ENCODE measurements around the gene ENDOV. TPM values are rescaled to one million over a fixed set of nuclear protein-coding genes. Genes with fewer than 3 reads are reported as not detected.

ENDOV gene
- total RNA-seq, result 10 to 100 TPM in 1 of 2 donors, 1 to 10 TPM in 1; 8.3 to 17.5 TPM

DNA sequence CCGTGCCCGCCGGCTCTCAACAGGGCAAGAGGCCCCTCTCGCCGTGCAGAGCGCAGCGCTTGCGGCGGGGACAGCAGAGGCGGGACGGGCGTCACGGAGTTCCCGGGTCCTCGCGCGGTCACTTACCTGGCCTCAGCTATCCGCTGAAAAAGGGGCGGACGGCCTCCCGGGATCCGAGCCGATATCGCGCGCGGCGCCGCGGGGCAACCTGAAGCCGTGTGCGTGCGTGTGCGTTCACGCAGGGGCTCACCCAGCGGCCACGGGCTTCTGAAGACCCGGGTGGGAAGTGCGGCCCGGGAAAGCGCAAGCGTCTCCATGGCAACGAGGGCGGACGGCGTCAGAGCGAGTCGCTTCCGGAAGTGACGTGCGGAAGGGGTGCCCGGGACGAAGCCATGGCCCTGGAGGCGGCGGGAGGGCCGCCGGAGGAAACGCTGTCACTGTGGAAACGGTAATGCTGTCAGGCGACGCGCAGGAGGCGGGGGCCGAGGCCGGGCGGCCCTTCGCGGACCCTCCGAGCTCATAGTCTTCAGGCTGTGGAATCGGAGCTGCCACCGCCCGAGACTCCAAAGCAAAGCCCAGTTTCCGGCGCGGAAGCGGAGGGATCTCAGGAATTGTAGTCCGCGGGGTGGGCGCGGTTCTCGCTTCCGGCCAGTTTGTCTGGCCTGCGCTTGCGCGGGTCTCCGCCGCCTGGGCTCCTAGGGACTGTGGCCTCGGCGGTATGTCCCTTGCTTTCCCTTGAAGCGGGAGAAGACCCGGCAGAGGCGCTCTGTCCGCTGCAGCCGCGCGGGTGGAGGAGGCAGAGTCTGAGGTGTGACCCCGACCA, at the start of gene ENDOV:
ENDOV (plus strand) TSS at position 365 of the 823 bp plus-strand sequence; CDS start at position 393, 28 bp downstream.
- peak; percentile 22 to 75 (median 69) for TF ChIP-seq POLR2A (IDR thresholded peaks at IDR 0.05)
- TF ChIP-seq, protein P1, sequence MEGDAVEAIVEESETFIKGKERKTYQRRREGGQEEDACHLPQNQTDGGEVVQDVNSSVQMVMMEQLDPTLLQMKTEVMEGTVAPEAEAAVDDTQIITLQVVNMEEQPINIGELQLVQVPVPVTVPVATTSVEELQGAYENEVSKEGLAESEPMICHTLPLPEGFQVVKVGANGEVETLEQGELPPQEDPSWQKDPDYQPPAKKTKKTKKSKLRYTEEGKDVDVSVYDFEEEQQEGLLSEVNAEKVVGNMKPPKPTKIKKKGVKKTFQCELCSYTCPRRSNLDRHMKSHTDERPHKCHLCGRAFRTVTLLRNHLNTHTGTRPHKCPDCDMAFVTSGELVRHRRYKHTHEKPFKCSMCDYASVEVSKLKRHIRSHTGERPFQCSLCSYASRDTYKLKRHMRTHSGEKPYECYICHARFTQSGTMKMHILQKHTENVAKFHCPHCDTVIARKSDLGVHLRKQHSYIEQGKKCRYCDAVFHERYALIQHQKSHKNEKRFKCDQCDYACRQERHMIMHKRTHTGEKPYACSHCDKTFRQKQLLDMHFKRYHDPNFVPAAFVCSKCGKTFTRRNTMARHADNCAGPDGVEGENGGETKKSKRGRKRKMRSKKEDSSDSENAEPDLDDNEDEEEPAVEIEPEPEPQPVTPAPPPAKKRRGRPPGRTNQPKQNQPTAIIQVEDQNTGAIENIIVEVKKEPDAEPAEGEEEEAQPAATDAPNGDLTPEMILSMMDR (IDR thresholded peaks at IDR 0.05), result peak in 2 of 7 experiments; percentile 1
- H3K27me3 ChIP-seq, result no peaks in the 10 kb centered on the region
- H3K4me1 ChIP-seq, result peaks cover 33% of the 10 kb centered on the region
- peaks cover 0 to 2% of the 10 kb centered on the region in 2 donors for H3K36me3 ChIP-seq (replicated peaks in 1 of 2; ENCODE audit: insufficient read depth in 1 of 2, low read depth in 2 of 2)
- no peaks in the 10 kb centered on the region for H3K9me3 ChIP-seq
- intact Hi-C loops (cut with DNase I), result no loop called here
- peak within 1 kb of the TSS; percentile 46 to 97 for H3K4me3 ChIP-seq
- peak within 1 kb of the TSS; percentile 92 to 99 (median 96) for H3K27ac ChIP-seq
- peak; percentile 96 for ATAC-seq
- 0 to 1% methylated on average over 17 to 97 of the region's 97 CpGs for WGBS, 2 donors
- DNase-seq, result peak; percentile 94 to 96 (median 95)

DNA sequence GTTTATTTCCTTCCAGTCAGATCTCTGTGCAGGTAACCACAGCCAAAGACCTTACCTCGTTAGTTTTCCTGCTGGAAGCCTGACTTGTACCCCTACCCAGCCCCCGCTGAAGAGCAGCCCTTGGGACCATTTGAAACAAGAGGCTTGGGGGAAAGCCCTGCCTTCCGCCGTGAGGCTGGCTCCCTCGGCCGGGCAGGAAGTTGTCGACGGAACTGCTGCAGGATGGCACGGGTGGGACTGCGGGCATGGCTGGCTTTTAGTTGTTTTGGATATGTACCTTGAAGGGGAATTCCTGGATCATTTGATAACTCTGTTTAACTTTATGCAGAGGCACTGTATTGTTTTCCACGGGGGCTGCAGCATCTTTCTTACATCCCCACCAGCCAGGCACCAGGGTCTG, 49.0 kb upstream of the ENDOV start:
- ATAC-seq, result no peak
- no peak for DNase-seq

DNA sequence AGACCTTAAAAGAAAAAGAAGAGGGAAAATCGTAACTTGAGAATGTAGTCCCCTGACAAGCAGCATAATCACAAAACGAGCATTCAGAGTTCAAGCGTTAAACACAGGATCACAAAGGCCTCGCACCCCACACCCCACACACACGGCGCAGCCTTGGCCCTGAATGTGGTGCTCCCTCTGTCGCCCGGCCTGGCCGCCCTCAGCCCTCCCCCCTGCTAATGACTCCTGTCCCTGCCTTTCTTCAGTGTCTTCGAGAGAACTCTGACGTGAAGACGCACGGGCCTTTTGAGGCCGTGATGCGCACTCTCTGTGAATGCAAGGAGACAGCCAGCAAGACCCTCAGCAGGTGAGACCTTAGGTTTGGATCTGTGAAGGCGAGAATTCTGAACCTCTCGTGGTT, 47.5 kb upstream of the ENDOV start:
- WGBS, 2 donors, result 85 to 88% methylated on average over 17 of the region's 17 CpGs
- Histone ChIP-seq H3K9me3 (no peaks in the 10 kb centered on the region), H3K36me3 (replicated peaks in 1 of 2; ENCODE audit: insufficient read depth in 1 of 2, low read depth in 2 of 2) (peaks cover 21 to 33% of the 10 kb centered on the region in 2 donors), H3K27ac (no peak overlapping the region), H3K4me1 (peaks cover 26% of the 10 kb centered on the region), H3K4me3 (no peak overlapping the region), H3K27me3 (no peaks in the 10 kb centered on the region)
- intact Hi-C loops (cut with DNase I), result no loop called here
- ATAC-seq (no peak), DNase-seq (no peak)
- TF ChIP-seq, protein P1 (IDR thresholded peaks at IDR 0.05), result no peak
- no peak for TF ChIP-seq POLR2A (IDR thresholded peaks at IDR 0.05)

More for the DNA sequence above, 49.0 kb upstream of the ENDOV start:
- Histone ChIP-seq H3K27ac (no peak overlapping the region), H3K36me3 (replicated peaks in 1 of 2; ENCODE audit: insufficient read depth in 1 of 2, low read depth in 2 of 2) (peaks cover 21 to 29% of the 10 kb centered on the region in 2 donors), H3K9me3 (no peaks in the 10 kb centered on the region), H3K4me1 (peaks cover 28% of the 10 kb centered on the region), H3K4me3 (no peak overlapping the region), H3K27me3 (no peaks in the 10 kb centered on the region)
- intact Hi-C loops (cut with DNase I), result no loop called here
- no peak for TF ChIP-seq POLR2A (IDR thresholded peaks at IDR 0.05)
- TF ChIP-seq, protein P1 (IDR thresholded peaks at IDR 0.05), result no peak
- 84 to 96% methylated on average over 11 of the region's 11 CpGs for WGBS, 2 donors

DNA sequence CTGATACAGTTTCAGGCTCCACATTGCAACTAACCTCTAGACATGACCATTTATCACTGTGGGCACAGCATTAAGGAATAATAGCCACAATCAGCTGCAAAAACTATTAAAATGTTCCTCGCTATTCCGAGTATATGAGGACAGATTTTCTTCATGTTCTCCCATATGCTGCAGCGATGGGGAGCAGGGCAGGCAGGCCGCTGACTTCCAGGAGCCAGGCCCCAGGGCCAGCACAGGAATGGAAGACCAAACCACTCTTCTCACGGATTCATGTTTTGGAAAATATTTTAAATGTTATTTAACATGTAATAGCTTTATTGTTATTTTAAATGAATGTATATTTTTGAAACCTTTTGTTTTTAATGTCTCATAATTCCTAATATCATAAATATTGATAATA, 43.8 kb upstream of the ENDOV start:
- Histone ChIP-seq H3K27me3 (no peaks in the 10 kb centered on the region), H3K9me3 (no peaks in the 10 kb centered on the region), H3K4me3 (no peak overlapping the region), H3K4me1 (no peaks in the 10 kb centered on the region), H3K27ac (no peak overlapping the region), H3K36me3 (replicated peaks in 1 of 2; ENCODE audit: insufficient read depth in 1 of 2, low read depth in 2 of 2) (peaks cover 27 to 39% of the 10 kb centered on the region in 2 donors)
- 90 to 93% methylated on average over 5 of the region's 5 CpGs for WGBS, 2 donors
- DNase-seq (no peak), ATAC-seq (no peak)
- TF ChIP-seq, protein P1 (IDR thresholded peaks at IDR 0.05), result no peak
- TF ChIP-seq POLR2A (IDR thresholded peaks at IDR 0.05), result no peak
- intact Hi-C loops (cut with DNase I), result no loop called here

Measured in body of pancreas (tissue), 4 donors.